Activated T-cell treated with anti-CD3 and anti-CD28 coated beads for 24 hours (primary cell): ENCODE results near the gene CSAD.
"Not testable (repeated sequence)": the region's sequence is repeated elsewhere in the genome, so short reads cannot be mapped to it uniquely, and the experiment has no call there.

Source experiments
- DNase-seq: peaks from one replicate; pipeline ENCODE4 v3.0.0-alpha.2; 2020; ENCODE audit warnings: low read depth

The CSAD gene

GRCh38 chr12:53145383-53146260 is 35.1 kb downstream of the CSAD start:
- DNase-seq: no peak

DNA sequence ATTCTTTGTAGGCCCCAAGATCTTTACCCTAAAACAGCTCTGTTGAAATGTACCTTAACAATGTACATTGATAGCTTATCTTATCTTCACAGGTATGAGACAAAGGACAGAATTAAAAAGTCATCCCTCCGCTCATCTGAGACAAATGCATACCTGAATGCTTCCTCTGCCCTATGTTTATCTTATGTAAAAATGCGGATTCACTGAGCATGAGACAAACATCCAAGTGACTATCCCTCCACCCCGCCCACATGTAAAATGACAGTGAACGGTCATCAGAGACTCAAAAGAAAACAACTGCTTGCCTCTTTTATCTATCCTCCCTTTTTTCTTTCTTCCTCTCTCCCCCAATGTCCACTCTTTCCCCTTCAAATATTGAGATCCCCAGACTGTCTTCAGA is 37.4 kb downstream of the CSAD start:
- DNase-seq: no peak

DNA sequence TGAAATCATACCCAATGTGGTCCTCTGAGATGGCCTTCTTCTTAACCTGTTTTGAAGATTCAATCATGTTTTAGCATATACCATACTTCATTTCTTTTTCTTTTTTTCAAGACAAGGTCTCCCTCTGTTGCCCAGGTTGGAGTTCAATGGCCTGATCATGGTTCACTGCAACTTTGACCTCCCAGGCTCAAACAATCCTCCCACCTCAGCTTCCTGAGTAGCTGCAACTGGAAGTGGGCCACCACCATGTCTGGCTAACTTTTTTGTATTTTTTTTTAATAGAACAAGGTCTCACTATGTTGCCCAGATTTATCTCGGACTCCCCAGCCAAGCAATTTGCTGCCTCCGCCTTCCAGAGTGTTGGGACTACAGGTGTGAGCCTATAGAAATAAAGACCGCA is 47.0 kb downstream of the CSAD start:
- no peak for DNase-seq

DNA sequence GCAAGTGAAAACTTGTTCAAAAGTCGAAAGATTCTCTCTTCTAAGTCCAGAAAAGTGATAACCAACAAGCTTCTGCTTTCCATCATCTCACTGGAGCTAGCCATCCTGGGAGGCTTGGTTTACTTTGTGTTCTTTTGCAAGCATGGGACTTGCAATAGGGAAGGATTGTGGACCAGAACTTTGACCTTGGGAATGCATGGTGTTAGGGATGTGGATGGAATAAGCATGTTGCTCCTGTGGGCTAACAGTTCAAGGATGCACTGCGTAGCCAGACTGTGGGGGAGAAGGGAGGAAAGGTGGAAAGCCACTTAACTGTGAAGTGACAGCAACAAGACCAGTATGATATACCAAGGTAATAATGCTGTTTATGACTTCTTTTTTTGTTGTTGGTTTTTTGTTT is 48.9 kb downstream of the CSAD start:
- DNase-seq: no peak

GRCh38 chr12:53128780-53129569 is 51.8 kb downstream of the CSAD start:
- DNase-seq: no peak

DNA sequence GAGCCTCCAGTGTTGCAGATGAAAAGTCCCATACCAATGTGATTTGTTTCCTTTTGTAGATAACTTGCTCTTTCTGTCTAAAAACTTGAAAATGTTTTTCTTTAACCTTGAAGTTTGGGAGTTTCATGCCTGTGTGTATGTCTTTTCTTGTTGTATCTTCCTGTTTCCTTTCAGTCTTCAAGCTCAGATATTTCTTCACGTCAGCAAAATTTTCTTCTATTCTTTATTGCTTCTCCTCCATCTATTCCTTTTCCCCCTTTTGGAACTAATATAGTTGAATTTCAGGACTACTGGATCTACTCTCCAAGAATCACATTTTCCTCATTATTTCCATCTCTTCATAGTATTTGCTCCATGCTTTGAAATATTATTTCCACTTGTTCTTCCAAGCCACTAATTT is 53.6 kb downstream of the CSAD start:
- no peak for DNase-seq

DNA sequence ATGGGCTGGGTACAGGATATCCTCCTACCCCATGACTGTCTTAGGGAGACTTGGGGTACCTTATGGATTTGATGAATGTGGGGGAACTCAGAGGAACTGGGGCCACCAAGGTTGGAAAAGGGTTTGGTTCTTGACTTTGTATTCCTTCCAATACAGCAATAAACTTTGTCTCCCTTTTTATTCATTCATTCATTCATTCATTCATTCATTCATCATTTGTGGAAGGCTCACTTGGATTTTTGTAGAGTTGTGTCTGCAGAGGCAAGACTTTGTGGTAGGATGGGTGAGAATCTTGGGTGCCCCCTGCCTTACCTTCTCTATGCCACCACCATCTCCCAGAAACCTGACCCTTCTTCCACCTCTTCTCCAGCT is 56.4 kb downstream of the CSAD start:
- no peak for DNase-seq

DNA sequence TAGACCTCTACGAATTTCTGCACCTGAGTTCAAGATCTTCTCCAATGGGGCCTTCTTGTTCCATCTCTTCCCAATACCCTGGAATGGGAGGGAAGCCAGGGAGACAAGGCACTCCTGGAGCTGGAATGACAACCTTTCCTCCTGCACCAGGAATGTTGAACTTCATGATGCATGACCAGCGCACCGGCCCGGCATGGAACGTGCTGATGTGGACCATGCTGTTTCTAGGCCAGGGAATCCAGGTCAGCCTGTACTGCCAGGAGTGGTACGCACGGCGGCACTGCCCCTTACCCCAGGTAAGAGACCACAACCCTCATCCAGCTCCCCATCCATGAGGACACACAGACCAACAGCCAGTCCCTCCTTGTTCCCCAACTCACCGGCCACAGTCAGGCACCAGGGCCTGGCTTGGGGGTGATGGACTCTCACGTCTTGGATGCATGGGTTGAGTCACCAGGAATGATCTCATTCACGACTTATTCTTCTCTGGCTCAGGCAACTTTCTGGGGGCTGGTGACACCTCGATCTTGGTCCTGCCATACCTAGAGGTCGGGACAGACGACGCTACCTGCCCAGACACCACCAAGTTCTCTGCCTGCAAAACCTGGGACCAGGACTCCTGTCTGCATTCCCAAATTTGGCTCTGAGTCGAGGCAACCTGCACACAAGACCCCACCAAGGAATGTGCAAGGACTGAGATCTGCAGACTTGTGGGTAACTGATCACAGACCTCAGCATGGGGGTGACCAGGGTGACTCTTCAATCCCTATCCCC is 57.0 kb downstream of the CSAD start:
- DNase-seq: no peak

GRCh38 chr12:53122961-53123468 is 57.7 kb downstream of the CSAD start:
- DNase-seq: no peak

DNA sequence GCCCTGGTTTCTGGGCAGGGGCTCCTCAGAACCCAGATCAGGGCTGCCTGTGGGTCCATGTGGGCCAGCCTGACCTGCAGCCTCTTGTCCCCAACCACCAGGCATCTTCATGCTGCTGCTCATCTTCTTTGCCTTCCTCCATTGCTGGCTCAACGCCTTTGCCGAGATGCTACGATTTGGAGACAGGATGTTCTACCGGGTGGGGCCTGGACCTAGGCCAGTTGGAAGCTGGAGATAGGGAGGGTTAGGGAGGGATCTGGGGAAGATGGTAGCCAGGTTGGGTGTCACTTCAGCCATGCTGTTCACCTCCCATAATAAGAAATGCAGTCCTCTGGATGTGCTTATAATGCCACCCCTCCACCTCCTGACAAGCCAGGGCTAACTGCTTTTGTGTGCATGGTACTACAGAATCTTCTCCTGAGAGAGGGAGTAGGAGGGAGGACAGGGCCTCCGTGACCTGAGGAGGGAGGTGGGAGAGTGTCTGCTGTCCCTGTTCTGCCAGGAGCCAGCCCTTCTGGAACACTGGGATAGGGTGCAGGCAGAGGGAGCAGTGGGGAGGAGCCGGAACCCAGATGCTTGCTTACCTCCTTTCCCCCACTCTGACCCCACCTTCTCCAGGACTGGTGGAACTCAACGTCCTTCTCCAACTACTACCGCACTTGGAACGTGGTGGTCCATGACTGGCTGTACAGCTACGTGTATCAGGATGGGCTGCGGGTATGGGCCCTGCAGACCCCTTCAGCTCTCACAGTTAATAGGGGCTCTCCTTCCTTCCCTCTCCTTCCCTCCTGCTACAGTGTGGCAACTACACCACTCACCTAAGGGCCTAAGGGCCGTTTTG is 59.8 kb downstream of the CSAD start:
- DNase-seq: no peak

GRCh38 chr12:53118751-53119300 is 61.9 kb downstream of the CSAD start:
- no peak for DNase-seq

DNA sequence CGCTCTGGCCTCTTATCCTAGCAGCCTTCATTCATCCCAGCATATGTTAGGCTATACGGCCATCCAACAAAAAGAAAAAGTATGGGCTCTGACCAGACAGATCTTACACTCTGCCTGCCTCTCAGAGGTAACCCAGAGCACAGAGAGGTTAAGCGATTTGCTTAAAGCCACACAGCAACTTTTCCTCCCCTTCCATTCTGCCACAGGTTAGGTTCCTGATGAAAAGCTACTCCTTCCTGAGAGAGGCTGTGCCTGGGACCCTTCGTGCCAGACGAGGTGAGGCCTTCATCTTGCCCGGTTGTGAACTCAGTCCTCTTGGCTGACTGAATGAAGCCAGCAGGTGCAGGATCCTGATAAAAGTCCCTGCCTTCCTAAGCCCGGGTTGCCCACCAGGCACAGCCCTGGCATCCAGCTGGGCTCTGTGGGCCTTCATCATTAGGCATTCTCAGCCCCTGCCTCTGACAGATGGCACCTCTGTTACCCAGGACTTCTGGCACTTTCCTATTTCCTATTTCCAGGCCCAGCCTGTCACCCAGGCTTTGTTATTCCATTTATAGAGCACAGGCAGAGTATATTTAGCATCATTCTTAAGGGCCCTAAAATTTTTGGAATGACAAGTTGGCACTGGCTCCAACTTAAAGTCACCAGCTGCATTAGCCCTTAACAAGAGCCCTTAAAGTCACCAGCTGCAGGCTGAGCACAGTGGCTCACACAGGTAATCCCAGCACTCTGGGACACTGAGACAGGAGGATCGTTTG is 64.7 kb downstream of the CSAD start:
- no peak for DNase-seq

GRCh38 chr12:53115112-53115890 is 65.4 kb downstream of the CSAD start:
- no peak for DNase-seq

DNA sequence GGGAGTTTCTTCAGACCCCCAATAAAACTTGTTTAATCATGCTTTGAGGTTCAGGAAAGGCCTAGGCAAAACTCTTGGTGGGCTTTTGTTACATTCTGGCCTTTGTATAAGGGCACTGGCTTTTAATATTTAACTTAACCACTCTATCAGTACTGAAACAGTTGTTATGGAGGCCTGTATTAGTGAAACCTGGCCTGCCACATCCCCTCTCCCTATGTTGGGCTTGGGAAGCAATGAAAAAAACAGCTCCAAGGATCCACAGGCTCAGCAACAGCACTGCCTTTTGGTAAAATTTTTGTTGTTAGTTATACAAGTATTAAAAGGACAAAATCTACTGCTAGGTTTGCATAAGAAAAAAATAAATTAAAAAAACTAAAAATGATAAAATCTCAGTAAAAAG is 66.8 kb downstream of the CSAD start:
- no peak for DNase-seq

DNA sequence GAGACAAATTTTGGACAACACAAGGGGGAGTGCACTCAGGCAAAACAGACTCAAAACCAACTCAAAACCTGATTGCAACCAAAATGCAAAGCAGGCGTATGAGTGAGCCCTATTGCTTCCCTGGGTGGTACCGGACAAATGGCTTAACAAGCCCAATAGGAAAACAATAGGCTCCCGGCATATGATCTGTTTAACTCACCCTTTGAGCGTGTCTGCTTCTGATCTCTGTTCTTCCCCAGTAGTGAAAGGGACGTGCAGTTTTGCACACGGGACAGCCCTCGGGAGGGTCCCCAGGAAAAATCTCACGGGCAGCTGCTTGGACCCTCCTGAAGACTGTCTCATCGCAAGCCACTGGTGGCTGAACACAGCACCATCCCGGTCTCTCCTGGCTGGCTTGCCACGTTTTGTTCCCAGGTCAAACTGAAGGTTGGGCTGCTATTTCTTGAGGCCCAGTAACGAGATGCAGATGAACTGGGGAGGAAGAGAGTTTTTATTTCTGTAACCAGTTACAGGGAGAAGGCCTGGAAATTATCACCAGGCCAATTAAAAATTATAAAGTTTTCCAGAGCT is 67.5 kb downstream of the CSAD start:
- no peak for DNase-seq

DNA sequence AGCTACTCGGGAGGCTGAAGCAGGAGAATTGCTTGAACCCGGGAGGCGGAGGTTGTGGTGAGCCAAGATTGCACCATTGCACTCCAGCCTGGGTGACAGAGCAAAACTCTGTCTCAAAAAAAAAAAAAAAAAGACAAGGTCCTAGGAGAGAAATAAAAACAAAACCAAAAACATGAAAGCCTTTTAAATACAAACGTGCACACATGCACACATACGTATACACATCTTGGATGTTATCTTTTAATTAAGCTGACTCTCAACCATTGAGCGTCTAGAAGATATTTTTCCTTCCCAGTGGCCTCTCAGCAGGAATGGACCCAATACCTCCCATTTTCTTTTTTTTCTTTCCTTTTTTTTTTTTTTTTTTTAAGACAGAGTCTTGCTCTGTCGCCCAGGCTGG is 68.3 kb downstream of the CSAD start:
- DNase-seq: not testable (repeated sequence)
